Measurements from ENCODE around the gene TIPRL.

The TIPRL gene

DNA sequence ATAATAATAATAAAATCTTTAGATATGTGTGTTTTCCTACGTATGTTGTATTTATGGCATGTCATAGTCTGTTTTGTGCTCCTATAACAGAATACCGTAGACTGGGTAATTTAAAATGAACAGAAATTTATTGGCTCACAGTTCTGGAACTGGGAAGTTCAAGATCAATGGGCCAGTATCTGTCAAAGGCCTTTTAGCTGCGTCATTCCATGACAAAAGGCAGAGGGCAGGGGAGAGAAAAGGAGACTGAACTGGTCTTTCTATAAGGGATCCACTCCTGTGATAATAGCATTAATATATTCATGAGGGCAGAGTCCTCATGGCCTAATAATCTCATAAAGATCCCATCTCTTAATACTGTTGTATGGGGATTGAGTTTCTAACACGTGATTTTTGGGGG, 39.9 kb downstream of the TIPRL start:
- no peak for DNase-seq

DNA sequence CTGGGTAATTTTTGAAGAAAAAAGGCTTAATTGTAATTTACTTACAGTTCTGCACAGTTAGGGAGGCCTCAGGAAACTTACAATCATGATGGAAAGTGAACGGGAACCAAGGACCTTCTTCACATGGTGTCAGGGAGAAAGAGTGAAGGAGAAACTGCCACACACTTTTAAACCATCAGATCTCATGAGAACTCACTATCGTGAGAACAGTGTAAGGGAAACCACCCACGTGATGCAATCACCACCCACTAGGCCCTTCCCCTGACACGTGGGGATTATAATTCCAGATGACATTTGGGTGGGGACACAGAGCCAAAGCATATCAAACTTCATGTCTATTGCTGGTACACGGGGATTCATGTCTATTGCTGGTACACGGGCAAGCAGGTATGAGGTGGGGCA, 41.7 kb downstream of the TIPRL start:
- DNase-seq, result no peak

DNA sequence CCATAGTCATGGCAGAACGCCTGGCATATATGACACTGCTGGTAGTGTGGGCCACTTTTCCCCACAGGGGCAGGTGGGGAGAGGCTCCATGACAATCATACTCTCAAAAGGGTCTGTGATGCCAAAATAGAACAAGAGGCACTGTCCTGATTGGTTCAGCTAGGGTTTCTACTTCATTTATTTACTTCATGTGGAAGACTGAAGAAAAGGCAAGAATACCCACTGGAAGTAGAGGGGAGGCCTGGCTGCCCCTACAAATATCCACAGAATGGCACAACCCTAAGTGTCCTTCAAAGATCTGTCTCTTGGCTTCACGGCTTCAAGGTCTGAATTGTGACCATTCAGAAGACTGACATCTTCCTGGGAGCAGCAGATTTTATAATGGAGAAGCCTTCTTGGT, 42.5 kb downstream of the TIPRL start:
- no peak for DNase-seq

DNA sequence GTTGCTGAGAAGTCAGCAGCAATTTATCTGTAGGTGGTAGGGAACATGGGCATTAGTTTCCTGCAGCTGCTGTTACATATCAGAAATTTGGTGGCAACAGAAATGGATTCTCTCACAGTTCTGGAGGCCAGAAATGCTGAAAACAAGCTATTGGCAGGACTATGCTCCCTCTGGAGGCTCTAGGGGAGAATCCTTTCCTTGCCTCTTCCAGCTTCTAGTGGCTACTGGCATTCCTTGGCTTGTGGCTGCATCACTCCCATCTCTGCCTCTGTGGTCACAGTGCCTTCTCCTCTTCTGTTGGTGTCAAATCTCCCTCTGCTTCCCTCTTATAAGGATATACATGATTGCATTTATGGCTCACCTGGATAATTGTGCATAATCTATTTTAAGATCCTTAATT, 44.5 kb downstream of the TIPRL start:
- no peak for DNase-seq

DNA sequence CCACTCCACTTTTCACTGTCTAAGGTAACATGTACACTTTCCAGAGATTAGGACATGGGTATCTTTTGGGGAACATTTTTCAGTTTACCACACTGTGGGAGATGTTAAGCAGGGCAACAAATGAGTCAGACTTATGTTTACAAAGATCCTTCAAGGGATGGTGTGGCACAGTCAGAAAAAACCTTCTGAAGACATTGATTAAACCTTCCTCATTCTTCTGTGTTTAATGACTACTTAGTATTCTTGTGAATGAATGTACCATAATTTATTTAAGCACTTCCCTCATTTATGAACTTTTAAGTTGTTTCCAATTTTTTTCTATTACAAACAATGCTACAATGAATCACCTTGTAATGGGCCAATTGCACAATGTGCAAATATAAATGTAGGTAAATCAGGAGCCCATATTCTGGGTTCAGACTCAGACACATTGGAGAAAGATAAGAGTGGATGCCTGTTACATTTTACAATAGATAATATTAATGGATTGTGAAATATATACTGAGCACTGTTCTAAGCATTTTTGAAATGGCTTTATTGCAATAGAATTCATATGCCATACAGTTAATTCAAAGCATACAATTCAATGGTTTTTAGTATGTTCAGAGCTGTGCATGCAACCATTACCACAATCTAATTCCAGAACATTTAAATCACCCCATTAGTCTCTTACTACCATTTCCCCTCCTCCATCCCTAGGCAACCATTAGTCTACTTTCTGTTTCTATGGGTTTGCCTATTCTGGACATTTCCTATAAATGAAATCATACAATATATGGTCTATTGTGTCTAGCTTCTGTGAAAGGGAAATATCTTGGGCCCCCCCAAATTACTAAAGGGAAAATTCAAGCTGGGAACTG, 45.1 kb downstream of the TIPRL start:
- DNase-seq, result no peak

DNA sequence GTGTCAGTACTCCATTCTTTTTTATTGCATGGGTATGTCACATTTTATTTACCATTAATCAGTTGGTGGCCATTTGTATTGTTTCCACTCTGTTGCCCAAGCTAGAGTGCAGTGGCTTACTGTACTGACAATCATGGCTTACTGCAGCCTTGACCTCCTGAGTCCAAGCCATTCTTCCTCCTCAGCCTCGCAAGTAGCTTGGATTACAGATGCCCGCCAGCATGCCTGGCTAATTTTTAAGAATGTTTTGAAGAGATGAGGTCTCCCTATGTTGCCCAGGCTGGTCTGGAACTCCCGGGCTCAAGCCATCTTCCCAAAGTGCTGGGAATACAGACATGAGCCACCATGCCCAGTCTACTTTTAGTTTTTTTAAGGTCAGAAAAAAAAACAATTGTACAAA, 46.2 kb downstream of the TIPRL start:
- no peak for DNase-seq

DNA sequence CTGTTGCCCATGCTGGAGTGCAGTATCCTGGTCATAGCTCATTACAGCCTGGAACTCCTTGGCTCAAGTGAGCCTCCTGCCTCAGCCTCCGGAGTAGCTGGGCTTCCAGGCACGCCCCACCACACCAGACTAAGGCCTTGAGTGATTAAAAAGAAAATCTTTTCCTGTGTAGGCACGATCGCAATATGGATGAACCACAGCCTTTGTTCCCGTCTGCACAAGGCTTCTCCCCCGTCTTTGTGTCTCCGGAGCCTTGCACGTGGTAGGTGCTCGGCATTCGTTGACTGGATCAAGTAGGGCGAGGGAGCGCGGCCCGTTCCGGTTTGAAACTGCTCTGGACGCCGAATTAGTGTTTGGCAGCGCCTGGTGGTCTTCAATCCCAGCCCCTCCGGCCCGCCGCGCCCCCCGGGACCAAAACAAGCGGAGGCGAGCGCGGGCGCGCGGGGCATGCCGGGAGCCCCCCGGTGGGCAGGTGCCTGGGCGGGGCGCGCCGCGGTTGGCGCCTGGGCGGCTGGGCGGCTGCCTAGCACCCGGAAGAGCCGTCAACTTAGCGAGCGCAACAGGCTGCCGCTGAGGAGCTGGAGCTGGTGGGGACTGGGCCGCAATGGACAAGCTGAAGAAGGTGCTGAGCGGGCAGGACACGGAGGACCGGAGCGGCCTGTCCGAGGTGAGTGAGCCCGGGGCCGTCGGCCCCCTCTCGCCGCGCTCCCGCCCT, 46.9 kb downstream of the TIPRL start, which contains the start of gene SFT2D2:
Gene SFT2D2, plus strand, starts transcription at position 529 of the 715 bp plus-strand sequence. Its CDS starts 76 bp downstream, at position 605.
- peak; percentile 85 for DNase-seq

DNA sequence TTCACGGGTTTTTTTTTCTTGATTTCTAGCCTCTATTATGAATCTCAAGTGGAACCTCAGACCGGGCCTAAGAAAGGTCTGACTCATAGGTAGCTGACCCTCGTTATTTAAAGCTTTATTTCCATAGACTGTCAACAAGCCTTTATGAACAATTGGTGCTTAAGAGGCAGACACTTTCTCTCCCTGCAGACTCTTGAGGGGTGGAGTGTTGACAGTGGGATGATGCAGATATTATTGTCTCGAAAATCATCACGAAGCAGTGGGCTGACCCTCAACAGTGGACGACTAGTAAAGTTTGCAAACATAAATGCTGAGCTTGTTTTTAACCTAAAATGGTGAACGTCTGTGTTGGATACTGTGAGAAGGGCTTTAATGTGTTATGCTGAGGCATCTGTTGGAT, 48.9 kb downstream of the TIPRL start:
- no peak for DNase-seq

DNA sequence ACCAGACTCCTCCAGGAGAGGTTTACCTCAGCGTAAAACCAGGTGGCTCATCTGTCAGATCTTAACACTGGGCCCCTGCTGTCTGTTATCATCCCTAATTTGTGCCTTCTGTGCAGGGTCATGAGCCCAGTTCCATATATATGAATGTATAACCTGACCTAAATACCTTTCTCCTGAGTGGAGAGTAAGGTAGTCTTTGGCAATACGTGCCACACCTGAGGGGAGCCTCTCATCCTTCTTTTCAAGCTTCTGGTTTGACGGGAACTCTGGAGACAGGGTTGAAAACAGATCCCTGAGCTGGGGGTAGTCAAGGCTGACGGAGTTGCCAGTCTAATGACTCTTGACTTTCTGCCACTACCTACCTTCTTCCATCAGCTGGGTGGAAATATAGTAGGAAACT, 51.1 kb downstream of the TIPRL start:
- no peak for DNase-seq

DNA sequence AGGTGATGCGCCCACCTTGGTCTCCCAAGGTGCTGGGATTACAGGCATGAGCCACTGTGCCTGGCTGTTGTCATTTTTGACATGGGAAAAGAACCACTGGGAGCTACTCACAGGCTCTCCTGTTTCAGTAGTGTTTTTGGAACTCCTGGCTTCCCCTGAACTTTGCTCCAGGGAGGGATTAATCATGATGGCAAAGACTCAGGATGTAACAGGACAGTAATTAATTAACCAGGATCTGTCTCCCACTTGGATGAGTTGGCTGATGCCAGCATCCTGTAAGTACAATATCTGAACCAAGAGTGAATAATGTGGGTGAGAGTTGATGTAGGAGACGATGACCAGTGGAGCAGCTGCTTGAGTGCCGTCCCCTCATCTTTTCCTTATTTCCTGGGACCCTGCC, 51.9 kb downstream of the TIPRL start:
- DNase-seq, result no peak

DNA sequence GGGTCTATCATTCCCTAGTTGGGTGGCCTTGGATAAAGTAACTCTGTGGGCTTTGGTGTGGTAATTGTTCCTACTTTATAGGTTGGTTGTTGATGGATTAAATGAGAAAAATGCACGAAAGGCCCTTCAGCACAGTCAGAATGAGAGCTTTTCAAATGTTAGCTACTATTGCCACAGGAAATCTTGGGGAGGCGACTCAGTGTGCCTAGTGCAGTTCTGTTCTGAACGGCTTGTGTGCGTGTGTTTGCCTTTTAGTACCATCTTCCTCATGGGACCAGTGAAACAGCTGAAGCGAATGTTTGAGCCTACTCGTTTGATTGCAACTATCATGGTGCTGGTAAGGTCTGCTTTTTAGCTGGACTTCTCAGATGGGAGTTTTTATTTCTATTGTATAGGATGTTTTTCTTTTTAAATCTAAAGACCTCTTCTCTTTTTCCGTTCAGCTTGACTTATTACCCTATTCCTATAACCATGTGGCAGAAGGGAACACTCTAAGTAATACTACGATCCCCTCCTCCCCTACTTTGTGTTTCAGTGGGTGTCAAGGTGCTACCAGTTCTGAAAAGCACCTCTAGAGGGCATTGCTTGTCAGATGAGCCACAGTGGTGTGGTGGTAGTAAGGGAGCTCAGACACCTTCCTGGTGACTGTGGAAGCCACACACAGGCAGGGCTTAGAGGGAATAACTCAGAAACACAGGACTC, 56.2 kb downstream of the TIPRL start:
- DNase-seq, result no peak

DNA sequence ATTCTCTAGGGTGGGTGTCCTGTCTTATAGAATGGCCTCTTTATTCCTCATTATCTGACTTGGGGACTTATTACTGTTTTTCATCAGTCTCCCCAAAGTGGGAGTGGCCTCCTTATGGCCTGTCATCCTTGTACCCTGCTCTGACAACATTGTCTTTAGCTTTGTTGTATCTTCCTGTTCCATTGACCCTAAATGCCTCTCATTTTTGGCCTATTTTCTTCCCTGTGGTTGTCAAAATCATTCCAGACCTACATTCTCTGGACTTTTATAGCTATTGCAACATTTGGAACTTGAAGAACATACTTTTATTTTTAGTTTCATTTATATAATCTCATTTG, 56.8 kb downstream of the TIPRL start:
- DNase-seq, result no peak

DNA sequence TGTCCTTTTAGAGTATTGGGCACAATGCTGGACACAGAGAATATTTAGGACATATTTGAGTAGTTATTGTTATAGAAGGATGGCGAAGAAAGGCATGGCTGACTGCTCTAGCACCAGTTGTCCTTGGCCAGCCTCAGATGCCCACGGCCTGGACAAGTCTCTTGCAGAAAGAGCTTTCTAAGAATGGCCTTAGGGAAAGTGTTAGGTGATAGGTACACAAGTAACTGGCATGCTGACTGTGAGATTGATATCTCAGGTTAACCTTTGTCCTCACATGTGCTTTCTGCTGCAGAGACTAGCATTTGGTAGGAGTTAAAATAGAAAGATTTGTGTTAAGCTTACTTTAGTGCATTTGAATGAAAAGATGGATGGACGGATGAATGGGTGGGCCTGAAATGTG, 57.2 kb downstream of the TIPRL start:
- DNase-seq, result no peak

DNA sequence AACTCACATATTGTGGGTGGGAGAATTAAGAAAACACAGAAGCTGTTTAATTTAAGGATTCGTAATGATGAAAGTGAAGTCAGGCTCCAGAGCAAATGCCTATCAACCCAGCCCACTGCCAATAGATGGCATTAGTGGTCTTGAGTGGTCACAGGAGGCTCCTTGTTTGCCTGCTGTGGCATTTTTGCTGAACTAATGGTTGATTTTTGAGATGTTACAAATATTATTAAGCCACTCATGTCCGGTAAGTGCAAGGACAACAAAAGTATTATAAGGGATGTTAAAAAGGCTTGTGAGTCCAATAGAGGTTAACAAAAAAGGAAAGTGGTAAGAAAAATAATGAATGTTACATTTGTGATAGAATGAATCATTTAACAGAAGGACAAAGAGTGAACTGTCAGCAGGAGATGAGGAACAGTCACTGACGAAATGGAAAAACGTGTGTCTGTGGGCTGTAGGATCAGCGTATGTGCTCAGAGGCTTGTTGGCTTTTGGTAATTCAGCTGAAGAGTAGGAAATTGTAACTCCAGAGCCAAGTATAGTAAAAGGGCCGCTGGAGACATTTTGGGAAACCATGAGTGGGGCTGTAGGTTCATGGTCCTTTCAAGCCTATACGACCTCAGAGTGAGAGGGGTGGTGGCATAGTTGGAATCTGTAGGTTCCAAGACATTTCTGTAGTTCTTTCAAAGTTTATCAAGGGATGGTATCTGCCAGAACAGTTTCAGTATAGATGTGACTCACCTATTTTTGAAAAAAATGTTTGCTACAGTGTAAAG, 58.3 kb downstream of the TIPRL start:
- DNase-seq, result no peak

DNA sequence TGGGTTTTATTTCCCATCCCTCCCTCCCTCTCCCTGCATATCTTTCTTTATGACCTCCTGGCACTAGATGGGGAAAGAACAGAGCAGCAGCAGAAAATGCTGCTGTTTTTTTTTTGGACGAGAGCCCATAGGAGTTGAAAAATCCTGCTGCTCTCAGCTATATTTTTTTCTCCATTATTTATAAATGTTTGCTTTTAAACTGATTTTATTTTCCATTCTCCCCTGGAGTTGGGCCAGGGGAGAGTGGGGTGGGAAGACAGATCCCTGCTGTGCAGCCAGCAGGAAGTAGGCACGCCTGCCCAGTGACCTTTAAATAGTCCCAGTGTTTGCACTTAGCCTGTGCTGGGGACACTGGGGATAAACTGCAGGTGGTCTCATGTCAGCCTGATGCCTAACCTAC, 64.4 kb downstream of the TIPRL start:
- DNase-seq, result no peak

DNA sequence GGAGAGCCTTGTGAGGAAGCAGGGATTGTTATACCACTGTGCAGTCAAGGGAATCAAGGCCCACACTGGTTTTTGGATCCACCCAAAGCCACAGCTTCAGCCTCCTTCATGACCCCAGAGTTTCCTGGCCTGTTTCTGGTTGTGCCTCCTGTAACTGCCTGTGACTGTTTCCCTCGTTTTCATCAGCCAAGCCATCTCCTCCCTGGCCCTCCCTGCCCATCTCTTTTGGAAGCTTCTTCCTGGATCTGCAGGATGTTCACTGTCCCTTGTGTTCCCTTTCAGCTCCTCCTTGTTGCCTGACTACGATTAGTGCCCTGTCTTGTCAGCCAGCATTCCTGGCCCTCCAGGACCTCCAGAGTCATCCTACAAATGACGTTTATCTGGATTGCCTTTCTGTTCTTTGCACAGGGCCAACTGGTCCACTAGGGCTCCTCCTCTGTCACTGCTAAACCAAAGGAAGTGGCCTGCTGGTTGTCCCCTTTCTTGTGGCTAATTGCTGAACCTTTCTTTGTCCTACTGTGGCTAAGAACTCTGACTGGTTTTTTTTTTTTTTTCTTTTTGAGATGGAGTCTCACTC, 65.0 kb downstream of the TIPRL start:
- no peak for DNase-seq

DNA sequence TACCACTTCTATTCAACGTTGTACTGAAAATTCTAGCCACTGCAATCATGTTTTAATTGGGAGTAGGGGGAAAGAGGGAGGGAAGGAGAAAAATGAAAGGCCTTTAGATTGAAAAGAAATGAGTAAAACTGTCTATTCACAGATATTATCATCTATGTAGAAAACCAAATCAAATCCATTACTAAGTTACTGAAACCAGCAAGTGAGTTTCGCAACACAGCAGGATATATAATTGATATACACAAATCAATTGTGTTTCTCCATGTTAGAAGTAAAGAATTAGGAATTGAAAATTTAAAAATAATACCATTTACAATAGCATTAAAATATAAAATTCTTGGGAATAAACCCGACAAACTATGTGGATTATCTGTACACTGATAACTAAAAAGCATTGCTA, 66.3 kb downstream of the TIPRL start:
- DNase-seq, result no peak

DNA sequence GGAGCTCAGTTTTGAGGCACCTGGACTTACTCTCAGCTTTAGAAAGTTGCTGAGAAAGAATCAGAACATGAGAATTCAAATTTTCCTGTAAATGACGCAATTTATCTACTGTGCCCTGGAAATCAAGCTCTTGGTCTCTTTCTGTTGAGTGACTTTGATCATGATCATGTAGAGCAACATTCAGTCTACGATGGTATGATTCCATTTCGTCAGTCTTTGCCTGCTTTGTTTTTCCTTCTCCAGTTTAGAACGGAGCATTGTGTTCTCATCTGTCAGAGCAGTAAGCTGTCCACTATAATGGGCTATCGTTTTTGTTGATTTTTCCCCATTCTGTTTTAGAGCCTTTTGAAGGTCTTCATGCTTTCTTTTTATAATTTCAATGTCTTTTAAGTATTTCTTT, 67.7 kb downstream of the TIPRL start:
- no peak for DNase-seq

All from NCI-H2171 treated with DMSO at 0.1 percent for 48 hours (cell line).